IPS DF 19.7 (cell line): ENCODE data around the gene ATF7IP2.

Source experiments
- DNase-seq: peaks from one replicate; pipeline ENCODE4 v3.0.0-alpha.2; 2013; ENCODE audit warnings: low read depth, low spot score

ATF7IP2 gene

DNA sequence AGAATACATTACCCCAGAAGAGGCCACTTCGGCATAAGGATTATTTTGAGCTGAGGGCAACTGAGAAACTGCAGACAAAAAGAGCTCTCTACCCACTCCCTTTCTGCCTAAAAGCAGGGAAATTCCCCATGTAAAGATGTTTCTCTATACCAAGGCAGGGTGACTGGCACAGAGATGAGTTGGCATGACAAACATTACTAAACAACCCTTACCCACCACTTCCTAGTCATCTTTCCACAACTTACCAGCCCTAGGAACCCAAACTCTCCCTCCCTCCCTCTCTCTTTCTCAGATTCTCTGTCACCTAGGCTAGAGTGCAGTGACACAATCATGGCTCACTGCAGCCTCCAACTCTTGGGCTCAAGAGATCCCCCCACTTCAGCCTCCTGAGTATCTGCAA lies 126.0 kb downstream of the ATF7IP2 start:
- no peak for DNase-seq

DNA sequence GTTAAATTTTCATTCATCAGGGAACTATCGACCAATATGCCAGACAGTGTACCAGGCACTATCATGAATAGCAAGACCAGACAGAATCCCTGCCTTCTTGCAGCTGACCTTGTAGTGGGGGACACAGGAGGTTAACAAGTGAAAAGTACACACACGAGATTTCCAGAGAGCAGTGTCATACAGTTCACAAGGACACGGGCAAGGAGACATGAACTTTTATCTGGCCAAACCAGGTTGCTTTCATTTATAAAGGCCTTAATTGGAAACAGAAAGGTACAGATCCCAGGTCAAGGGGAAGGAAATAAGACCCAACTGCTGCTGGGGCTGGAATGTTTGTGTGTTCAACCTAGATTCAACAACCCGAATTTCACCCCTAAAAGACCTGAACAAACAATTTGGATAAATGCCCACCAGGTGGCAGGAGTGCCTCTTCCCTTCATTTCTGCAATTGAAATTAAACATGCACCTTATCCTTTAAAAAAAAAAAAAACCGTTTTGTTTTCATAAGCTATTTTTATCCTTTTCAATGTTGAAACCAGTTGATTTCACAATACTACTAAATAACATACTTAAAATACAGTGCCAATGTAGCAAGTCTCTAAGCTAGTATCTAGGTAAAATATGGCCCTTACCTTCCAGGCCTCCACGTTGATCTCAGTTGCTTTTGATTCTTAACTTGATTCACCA lies 128.7 kb downstream of the ATF7IP2 start:
- DNase-seq, result no peak

DNA sequence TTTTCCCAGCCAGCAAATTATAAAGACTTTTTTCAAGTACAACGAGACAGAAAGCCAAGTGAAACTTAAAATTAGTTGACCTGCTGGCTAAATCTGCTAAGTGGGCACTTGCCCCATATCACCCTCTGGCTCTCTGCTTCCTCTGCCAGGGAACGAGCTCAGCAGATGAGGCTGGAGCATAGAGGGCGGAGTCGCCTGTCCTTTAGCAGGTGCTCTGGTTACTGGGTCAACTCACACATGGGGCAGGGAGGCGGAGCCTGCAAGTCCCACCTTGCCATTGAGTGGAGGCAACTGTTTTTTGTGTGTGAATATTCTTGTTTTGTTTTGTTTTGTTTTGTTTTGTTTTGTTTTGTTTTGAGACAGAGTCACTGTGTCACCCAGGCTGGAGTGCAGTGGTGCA lies 132.0 kb downstream of the ATF7IP2 start:
- DNase-seq, result no peak

DNA sequence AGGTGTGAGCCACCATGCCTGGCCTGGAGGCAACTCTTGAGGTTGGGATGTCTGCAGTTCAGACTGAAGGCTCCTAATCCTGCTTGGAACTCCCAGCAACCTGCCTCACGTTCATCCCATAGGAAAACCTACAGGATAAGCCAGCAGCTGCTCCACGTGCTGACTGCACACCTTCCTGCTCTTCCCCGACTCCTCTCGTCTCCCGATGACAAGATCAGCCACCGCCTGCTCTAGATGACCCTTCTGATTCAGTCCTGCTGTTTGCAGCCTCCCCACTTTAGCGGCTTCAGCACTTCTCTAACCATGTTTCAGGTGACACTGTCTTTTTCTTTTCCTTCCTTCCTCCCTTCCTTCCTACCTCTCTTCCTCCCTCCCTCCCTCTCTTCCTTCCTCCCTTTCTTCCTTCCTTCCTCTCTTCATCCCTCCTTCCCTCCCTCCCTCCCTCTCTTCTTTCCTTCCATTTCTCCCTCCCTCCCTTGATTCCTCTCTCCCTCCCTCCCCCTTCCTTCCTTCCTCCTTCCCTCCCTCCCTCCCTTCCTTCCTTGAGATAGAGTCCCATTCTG lies 132.7 kb downstream of the ATF7IP2 start:
- DNase-seq, result no peak

DNA sequence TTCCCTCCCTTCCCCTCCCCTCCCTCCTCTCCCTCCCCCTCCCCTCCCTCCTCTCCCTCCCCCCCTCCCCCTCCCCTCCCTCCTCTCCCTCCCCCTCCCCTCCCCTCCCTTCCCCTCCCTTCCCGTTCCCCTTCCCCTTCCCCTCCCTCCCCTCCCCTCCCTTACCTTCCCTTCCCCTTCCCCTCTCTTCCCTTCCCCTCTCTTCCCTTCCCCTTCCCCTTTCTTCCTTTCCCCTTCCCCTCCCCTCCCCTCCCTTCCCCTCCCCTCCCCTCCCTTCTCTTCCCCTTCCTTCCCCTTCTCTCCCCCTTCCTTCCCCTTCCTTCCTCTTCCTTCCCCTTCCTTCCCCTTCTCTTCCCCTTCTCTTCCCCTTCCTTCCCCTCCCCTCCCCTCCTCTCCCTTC lies 133.4 kb downstream of the ATF7IP2 start:
- DNase-seq, result no peak

DNA sequence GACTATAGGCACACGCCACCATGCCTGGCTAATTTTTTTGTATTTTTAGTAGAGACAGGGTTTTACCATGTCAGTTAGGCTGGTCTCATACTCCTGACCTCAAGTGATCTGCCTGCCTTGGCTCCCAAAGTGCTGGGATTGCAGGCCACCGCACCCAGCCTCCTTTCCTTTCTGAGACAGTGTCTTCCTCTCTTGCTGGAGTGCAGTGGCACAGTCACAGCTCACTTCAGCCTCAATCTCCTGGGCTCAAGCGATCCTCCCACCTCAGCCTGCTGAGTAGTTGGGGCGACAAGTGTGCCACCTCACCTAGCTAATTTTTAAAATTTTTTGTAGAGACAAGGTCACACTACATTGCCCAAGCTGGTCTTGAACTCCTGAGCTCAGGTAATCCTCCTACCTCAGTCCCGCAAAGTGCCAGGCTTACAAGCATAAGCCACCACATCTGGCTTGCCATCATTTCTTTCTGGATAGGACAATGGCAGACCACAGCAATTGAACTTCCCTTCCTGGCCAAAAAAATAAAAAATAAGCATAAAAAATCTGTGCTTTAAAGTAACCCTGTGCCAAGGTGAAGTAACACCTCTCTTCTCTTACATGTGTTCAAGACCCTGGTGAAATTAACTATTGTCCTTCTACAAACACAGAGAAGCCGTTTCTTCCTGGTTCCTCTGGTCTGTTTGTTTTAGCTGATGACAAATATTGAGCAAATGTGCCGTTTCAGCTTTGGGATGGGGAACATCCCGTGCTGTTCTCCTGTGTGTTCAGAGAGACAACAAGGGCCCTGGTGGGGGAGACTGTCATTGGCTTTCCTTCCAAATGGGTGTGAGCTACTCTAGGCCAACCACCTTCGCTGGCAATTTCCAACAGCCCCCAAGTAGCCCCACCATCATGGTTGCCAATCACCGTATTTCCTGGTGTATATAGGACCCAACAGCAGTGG lies 134.3 kb downstream of the ATF7IP2 start:
- DNase-seq, result no peak

DNA sequence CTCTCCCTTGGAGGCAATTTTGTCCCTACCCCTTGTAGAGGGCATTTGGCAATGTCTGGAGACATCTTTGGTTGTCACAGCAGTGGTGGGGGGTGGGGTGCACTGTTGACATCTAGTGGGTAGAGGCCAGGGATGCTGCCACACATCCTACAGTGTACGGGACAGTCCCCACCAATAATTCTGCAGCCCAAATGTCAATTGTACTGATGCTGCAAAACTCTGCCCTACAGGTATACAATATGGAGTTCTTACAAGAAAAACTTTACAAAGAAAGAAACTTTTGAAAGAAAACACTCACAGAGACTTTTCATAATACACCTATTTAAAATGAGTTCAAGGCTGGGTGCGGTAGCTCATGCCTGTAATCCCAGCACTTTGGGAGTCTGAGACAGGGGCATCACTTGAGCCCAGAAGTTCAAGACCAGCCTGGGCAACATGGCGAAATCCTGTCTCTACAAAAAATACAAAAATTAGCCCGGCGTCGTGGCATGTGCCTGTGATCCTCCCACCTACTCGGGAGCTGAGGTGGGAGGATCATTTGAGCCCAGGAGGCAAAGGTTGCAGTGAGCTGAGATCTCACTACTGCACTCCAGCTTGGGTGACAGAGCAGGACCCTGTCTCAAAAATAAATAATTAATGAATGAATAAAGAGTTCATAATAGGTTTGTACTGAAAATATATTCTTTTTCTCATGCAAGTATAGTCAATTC lies 135.2 kb downstream of the ATF7IP2 start:
- DNase-seq, result no peak

DNA sequence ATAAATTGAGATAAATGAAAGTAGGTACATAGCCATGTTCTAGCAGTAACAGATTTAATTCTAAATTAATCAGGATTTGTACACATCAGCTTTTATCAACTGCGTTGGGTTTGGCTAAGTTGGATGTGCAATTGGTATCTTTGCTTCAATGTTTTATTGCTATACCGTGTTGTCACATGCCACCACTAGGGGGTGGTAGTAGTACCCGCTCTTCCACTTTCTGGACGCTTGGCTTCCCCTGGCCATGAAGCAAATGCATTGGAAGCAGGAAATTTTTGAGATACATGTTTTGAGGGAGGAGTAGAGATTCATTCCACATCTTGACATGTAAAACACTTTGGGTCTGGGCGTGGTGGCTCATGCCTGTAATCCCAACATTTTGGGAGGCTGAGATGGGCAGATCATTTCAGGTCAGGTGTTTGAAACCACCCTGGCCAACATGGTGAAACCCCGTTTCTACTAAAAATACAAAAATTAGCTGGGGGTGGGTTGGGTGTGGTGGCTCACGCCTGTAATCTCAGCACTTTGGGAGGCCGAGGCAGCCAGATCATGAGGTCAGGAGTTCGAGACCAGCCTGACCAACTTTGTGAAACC lies 135.9 kb downstream of the ATF7IP2 start:
- DNase-seq, result no peak

DNA sequence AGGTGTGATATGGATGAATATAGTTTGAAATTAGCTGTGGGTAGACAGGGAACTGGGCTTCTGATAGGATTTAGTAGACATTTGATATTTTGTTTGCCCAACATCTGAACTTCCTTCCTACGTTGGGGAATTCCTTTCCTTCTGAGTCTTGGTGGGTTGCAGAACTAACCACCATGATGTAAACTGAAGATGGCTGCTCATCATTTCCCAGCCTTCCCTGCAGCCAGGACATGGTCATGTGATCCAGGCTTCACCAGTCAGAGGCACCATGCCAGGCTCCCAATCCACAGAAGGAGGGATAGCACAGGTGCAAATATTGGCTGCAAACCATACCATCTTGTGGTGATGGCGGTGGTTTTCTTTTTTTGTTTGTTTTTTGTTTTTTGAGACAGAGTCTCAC lies 137.1 kb downstream of the ATF7IP2 start:
- no peak for DNase-seq

DNA sequence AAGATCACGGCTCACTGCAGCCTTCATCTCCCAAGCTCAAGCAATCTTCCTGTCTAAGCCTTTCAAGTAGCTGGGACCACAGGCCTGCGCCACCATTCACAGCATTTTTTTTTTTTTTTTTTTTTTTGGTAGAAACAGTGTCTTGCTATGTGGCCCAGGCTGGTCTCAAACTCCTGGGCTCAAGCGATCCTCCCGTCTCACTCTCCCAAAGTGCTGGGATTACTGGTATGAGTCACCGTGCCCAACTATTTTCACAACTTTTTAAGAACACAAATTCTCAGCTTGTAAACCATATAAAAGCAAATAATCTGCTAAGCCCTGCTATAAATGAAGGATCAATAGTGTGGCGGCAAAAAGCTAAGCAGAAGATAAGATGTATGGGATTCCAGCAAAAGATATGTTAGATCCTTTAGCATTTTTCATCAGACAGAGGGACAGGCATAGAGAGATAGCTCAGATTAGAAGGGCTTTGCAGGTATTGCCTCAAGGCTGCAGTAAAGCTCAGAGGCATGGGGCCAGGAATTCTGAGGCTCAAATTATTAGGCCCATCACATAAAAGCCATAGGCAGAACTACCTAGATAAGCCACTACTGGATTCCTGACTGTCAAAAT lies 139.5 kb downstream of the ATF7IP2 start:
- no peak for DNase-seq

DNA sequence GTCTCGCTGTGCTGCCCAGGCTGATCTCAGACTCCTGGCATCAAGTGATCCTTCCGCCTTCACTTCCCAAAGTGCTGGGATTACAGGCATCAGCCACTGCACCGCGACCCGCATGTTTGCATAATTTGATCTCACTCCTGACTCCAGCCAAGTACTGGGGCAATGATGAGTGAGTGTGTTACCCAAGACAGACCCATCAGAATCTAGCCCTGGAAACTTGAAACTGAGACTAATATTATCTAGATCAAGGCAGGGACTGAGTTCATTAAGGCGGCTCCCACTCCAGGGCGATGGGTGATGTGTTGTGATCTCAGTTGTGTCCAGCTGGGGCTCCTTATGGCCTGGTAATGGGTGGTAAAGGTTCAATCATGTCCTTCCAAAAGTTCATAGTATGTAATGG lies 141.1 kb downstream of the ATF7IP2 start:
- no peak for DNase-seq

DNA sequence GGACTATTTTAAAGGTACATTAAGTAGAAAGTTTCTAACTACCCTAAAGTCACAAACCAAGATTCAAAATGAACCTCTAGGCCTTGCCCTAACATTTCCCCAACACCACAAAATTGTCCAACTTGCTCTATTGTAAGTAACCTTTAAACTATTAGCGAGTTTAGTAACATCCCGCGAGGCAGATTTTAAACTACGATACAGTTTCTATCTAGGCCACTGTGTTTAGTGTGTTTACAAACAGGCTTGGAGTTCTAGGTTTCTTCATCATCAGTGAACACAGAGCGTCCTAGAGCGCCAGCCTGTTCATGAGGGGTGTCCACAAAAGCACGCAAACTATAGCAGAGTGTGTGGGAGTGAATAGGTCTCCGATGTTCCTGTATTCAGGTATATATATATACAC lies 142.8 kb downstream of the ATF7IP2 start:
- no peak for DNase-seq

DNA sequence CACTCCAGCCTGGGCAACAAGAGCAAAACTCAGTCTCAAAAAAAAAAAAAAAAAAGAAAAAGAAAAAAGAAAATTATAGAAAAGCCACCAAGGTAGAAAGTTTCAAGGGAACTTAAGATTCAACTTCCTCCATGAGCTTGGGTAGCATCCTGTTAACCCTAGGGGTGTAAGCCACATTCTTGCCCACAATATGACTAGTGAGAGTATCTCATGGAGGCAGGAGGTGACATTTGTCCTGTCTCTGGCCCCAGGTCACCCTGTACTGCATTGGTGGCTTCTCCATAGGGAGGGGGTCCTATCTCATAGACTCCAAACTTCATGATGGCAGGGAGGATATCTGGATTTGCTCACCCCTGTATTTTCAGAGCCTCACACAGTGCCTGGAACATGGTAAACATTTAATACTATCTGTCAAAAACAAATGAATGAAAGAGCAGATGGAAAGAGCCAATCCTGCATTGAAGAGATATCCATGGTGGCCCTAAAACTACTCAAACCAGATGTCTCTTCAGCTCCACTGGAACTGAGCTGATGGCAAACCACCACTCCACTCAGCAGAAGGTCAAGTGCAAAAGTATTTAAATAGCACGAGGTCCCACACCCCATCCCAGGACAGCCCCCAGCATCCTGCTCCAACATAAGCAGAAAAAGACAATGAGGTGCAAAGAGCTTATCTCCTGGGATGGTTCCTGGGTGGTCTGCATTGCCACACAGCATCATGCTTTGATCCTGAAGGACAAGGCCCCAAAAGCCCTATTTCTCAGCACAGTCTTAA lies 144.2 kb downstream of the ATF7IP2 start:
- no peak for DNase-seq

DNA sequence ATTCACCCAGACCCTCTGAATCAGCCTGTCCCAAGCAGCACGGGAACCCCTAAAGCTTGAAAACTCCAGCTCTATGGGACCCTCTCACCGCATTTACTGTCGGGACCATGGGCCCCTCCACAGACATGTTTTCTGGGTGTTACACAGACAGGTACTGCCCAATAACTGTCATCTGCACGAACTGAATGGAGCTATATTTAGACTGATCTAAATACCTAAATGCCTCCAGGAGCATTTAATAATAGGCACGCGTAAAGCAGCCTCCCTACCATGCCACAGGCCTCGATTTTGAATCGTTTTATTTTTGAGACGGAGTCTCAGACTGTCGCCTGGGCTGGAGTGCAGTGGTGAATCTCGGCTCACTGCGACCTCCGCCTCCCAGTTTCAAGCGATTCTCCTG lies 144.8 kb downstream of the ATF7IP2 start:
- DNase-seq, result no peak

DNA sequence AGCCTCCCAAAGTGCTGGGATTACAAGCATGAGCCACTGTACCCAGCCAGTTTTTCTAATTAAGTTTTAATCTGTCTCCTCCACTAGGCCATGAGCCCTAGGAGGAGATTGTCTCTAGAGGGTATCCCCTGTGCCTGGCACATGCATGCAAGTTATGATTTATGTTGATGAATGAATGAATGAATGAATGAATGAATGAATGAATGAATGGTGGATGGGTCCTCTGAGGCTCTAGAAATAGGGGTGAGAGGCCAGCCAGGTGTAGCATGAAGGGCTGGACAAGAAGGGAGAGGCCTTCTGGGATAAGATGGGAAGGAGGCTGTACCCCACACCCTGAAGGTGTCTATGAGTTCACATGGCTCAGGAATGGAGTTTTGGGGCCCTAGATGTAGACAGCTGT lies 145.7 kb downstream of the ATF7IP2 start:
- no peak for DNase-seq
